Breast epithelium (tissue), 4 donors: Measurements from ENCODE around the gene NR0B1. TPM values are rescaled to one million over a fixed set of nuclear protein-coding genes. Genes with fewer than 3 reads are reported as not detected.

Experiments used
- DNase-seq, 2 donors: peaks; one replicate each; pipeline ENCODE4 v3.0.0-alpha.2; 2019; ENCODE audit warnings: low spot score in 2 of 2
- H3K27ac ChIP-seq, 2 donors: fragments of 200-600 bp; sonication (generic) in 1 of 2; one replicate each; pipeline ENCODE4 v1.5.1; 2016 to 2019; ENCODE audit warnings: mild to moderate bottlenecking in 1 of 2
- H3K27me3 ChIP-seq, 2 donors: fragments of 200-600 bp; sonication (generic) in 1 of 2; one replicate each; pipeline versions ENCODE4 v1.5.1 to v1.6.0; 2017 to 2019; ENCODE audit warnings: control low read depth in 1 of 2, mild to moderate bottlenecking in 1 of 2
- H3K36me3 ChIP-seq: fragments of 200-600 bp; one replicate; pipeline ENCODE4 v1.5.1; 2019
- H3K4me1 ChIP-seq, 2 donors: fragments of 200-600 bp; sonication (generic); one replicate each; pipeline ENCODE4 v1.5.1; 2016 to 2019; ENCODE audit warnings: control low read depth in 1 of 2
- H3K4me3 ChIP-seq, 3 donors: fragments of 200-600 bp; sonication (generic); 1 replicate in 2 of 3; 2 replicates in 1 of 3; pipeline ENCODE4 v1.5.1; 2016 to 2019; ENCODE audit warnings: mild to moderate bottlenecking in 3 of 3, moderate library complexity in 2 of 3
- H3K9me3 ChIP-seq, 2 donors: fragments of 200-600 bp; sonication (generic) in 1 of 2; one replicate each; pipeline ENCODE4 v1.5.1; 2016 to 2019; ENCODE audit warnings: control low read depth in 1 of 2
- CTCF ChIP-seq, 3 donors: fragments of 450-650 bp; IDR thresholded peaks; one replicate each; pipeline ENCODE4 v1.5.1; 2016 to 2017; ENCODE audit warnings: antibody characterized with exemption in 3 of 3, mild to moderate bottlenecking in 3 of 3, moderate library complexity in 3 of 3
- POLR2A ChIP-seq: fragments of 450-650 bp; IDR thresholded peaks from one replicate; pipeline ENCODE4 v1.6.1; 2016; ENCODE audit warnings: antibody characterized with exemption, mild to moderate bottlenecking, moderate library complexity
- POLR2AphosphoS5 ChIP-seq, 3 donors: sonication (generic); formaldehyde crosslinking; IDR thresholded peaks; one replicate each; pipeline ENCODE4 v1.6.1; 2017; ENCODE audit warnings: antibody characterized with exemption in 3 of 3
- intact Hi-C: fragments of 100-400 bp; cut with DNase I; formaldehyde crosslinking; loops from one replicate; pipeline ENCODE4 v1.15.1; 2023; ENCODE audit warnings: low total_unique reads
- total RNA-seq, 3 donors: library from RNA; depleted of rRNA; stranded (reverse); fragments of >200 nt; gene quantifications; one replicate each; pipeline ENCODE4 v1.1.0, GENCODE V29; 2016

The NR0B1 gene
- total RNA-seq, 3 donors from 2014 or later: not detected

GRCh38 chrX:30275498-30275897 is 33.7 kb downstream of the NR0B1 start:
- no peak overlapping the region for H3K4me3 ChIP-seq
- no peak for DNase-seq
- H3K27ac ChIP-seq: no peak overlapping the region
- no peaks in the 10 kb centered on the region for H3K4me1 ChIP-seq
- intact Hi-C loops: no loop called here
- H3K9me3 ChIP-seq: no peaks in the 10 kb centered on the region
- H3K36me3 ChIP-seq: no peaks in the 10 kb centered on the region
- no peak for TF ChIP-seq POLR2A
- TF ChIP-seq CTCF (IDR thresholded peaks at IDR 0.05): peak in 1 of 3 donors; percentile 9
- TF ChIP-seq POLR2AphosphoS5 (IDR thresholded peaks at IDR 0.05): no peak
- H3K27me3 ChIP-seq: peaks cover 0 to 13% of the 10 kb centered on the region in 2 donors

DNA sequence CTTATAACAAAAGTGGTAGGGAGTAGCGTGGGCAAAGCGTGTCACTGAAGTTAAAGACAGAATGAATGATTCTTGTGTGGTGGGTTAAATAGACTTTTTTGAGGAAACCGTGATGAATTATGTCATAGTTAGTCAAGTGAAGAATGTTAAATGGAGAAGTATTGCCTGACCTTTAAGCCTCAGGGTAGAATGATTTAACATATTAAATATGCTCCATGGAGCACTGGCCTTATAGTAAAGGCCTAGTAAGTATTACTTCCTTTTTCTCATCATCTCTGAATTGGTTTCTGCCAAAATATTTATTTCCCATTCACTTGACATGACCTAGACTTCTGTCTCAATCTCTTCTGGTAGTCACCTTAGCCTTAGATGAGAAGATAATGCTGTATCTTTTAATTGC is 38.6 kb downstream of the NR0B1 start:
- H3K27me3 ChIP-seq: peaks cover 0 to 13% of the 10 kb centered on the region in 2 donors
- intact Hi-C loops: no loop called here
- no peak for DNase-seq
- H3K4me3 ChIP-seq: no peak overlapping the region
- no peaks in the 10 kb centered on the region for H3K4me1 ChIP-seq
- H3K36me3 ChIP-seq: no peaks in the 10 kb centered on the region
- no peak overlapping the region for H3K27ac ChIP-seq
- no peaks in the 10 kb centered on the region for H3K9me3 ChIP-seq
- TF ChIP-seq POLR2AphosphoS5 (IDR thresholded peaks at IDR 0.05): no peak
- TF ChIP-seq CTCF (IDR thresholded peaks at IDR 0.05): no peak
- TF ChIP-seq POLR2A: no peak

DNA sequence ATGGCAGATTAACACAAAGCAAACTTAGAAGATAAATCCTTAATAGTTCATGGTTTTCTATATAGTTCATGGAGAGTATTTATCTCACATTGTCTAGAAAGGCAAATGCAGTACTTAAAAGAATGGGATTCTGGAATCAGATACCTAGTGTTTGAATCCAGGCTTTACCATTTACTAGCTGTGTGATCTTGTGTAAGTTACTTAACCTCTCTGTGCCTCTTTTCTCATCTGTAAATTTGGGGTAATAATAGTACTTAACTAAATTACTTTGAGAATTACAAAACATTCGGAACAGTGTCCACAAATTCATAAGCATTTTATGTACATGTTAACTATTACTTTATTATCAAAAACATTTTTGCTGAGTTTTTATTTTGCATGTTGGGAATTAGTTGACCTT is 46.4 kb downstream of the NR0B1 start:
- no peaks in the 10 kb centered on the region for H3K9me3 ChIP-seq
- TF ChIP-seq POLR2AphosphoS5 (IDR thresholded peaks at IDR 0.05): no peak
- TF ChIP-seq CTCF (IDR thresholded peaks at IDR 0.05): no peak
- TF ChIP-seq POLR2A: no peak
- no peaks in the 10 kb centered on the region for H3K4me1 ChIP-seq
- H3K36me3 ChIP-seq: no peaks in the 10 kb centered on the region
- no peak overlapping the region for H3K27ac ChIP-seq
- H3K4me3 ChIP-seq: no peak overlapping the region
- no peaks in the 10 kb centered on the region for H3K27me3 ChIP-seq
- DNase-seq: no peak
- intact Hi-C loops: no loop called here

- intact Hi-C loops: no loop called here
Measured at GRCh38 chrX:30261012-30261411, 48.2 kb downstream of the NR0B1 start.

DNA sequence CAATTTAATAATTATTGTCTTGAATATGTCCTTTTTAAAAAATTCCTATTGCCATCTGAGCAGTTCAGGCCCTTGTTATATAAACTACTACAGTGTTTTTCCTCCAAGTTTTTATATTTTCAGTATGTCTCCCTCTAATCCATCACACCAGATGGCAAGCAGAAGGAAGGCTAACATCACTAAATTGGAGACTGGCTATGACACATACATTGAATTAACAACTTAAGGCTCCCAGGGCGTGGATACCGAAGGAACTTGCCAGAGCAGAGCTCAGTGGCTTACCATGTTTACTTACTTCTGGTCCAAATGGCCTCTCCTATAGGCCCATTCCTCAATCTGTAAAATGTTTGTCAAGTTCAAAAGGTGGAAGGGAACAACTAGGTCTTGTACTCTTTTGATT is 49.3 kb downstream of the NR0B1 start:
- no peaks in the 10 kb centered on the region for H3K27me3 ChIP-seq
- H3K27ac ChIP-seq: no peak overlapping the region
- no peak overlapping the region for H3K4me3 ChIP-seq
- no peak for DNase-seq
- peaks cover 0 to 8% of the 10 kb centered on the region in 2 donors for H3K9me3 ChIP-seq
- H3K4me1 ChIP-seq: no peaks in the 10 kb centered on the region
- intact Hi-C loops: no loop called here
- H3K36me3 ChIP-seq: no peaks in the 10 kb centered on the region
- no peak for TF ChIP-seq CTCF (IDR thresholded peaks at IDR 0.05)
- TF ChIP-seq POLR2AphosphoS5 (IDR thresholded peaks at IDR 0.05): no peak
- TF ChIP-seq POLR2A: no peak

More at GRCh38 chrX:30261012-30261411, 48.2 kb downstream of the NR0B1 start:
- Histone ChIP-seq H3K36me3 (no peaks in the 10 kb centered on the region), H3K27me3 (no peaks in the 10 kb centered on the region), H3K27ac (no peak overlapping the region), H3K4me1 (no peaks in the 10 kb centered on the region), H3K4me3 (no peak overlapping the region), H3K9me3 (no peaks in the 10 kb centered on the region)
- no peak for DNase-seq
- no peak for TF ChIP-seq POLR2A
- TF ChIP-seq CTCF (IDR thresholded peaks at IDR 0.05): no peak
- no peak for TF ChIP-seq POLR2AphosphoS5 (IDR thresholded peaks at IDR 0.05)

Other genes starting within 250 kb of the NR0B1 start
- not detected for gene MAGEB2, start 93.8 kb downstream of the NR0B1 start, total RNA-seq
- not detected for gene MAGEB3, start 78.7 kb downstream of the NR0B1 start, total RNA-seq
- gene MAGEB4, start 67.4 kb downstream of the NR0B1 start, total RNA-seq: under 1 TPM in 1 of 3 donors, not detected in 2; 0.15 TPM
- not detected for gene MAGEB1, start 62.2 kb downstream of the NR0B1 start, total RNA-seq